NCI-H1417 (cell line): ENCODE measurements around the gene CRIM1.

Experiments
- DNase-seq, 3 experiments: peaks; one replicate each; lab custom pipeline; 2025; lab: John Stamatoyannopoulos, UW

Gene CRIM1

GRCh38 chr2:36455788-36456187 lies 100.2 kb downstream of the CRIM1 start:
- no peak for DNase-seq

GRCh38 chr2:36456227-36457175 lies 100.9 kb downstream of the CRIM1 start:
- no peak for DNase-seq

- no peak for DNase-seq
Measured at GRCh38 chr2:36458106-36458505, 102.5 kb downstream of the CRIM1 start.

- peak; percentile 69 to 86 (median 85) for DNase-seq
Measured at GRCh38 chr2:36459725-36460137, 104.2 kb downstream of the CRIM1 start.

GRCh38 chr2:36461039-36461681 lies 105.6 kb downstream of the CRIM1 start:
- no peak for DNase-seq

GRCh38 chr2:36462311-36462935 lies 106.8 kb downstream of the CRIM1 start:
- no peak for DNase-seq

- no peak for DNase-seq
Measured at GRCh38 chr2:36463365-36463764, 107.8 kb downstream of the CRIM1 start.

- no peak for DNase-seq
Measured at GRCh38 chr2:36464006-36464721, 108.6 kb downstream of the CRIM1 start.

GRCh38 chr2:36466135-36466534 lies 110.6 kb downstream of the CRIM1 start:
- DNase-seq: no peak

GRCh38 chr2:36468463-36469105 lies 113.0 kb downstream of the CRIM1 start:
- no peak for DNase-seq

- DNase-seq: no peak
Measured at GRCh38 chr2:36469106-36469477, 113.5 kb downstream of the CRIM1 start.

GRCh38 chr2:36469710-36470109 lies 114.1 kb downstream of the CRIM1 start:
- DNase-seq: no peak

- DNase-seq: no peak
Measured at GRCh38 chr2:36473230-36473629, 117.7 kb downstream of the CRIM1 start.

- no peak for DNase-seq
Measured at GRCh38 chr2:36476411-36476810, 120.8 kb downstream of the CRIM1 start.

- no peak for DNase-seq
Measured at GRCh38 chr2:36477315-36477714, 121.7 kb downstream of the CRIM1 start.

GRCh38 chr2:36477746-36478145 lies 122.2 kb downstream of the CRIM1 start:
- no peak for DNase-seq

- DNase-seq: no peak
Measured at GRCh38 chr2:36478332-36478738, 122.8 kb downstream of the CRIM1 start.

- DNase-seq: no peak
Measured at GRCh38 chr2:36478999-36479398, 123.4 kb downstream of the CRIM1 start.

- DNase-seq: no peak
Measured at GRCh38 chr2:36479406-36479805, 123.8 kb downstream of the CRIM1 start.

GRCh38 chr2:36480028-36480427 lies 124.5 kb downstream of the CRIM1 start:
- no peak for DNase-seq

- no peak for DNase-seq
Measured at GRCh38 chr2:36480636-36481035, 125.1 kb downstream of the CRIM1 start.

GRCh38 chr2:36481709-36482108 lies 126.1 kb downstream of the CRIM1 start:
- no peak for DNase-seq
